ENCODE measurements around the gene MTX1.
"Not testable (repeated sequence)": the region's sequence is repeated elsewhere in the genome, so short reads cannot be mapped to it uniquely, and the experiment has no call there.

The MTX1 gene

GRCh38 chr1:155208541-155209311 lies at the start of gene MTX1:
Gene MTX1 (plus strand): TSS chr1:155208695. CDS start chr1:155208805, 110 bp downstream.
- no peak for FAIRE-seq

GRCh38 chr1:155158991-155159390 lies 49.5 kb upstream of the MTX1 start:
- no peak for FAIRE-seq

GRCh38 chr1:155160128-155160527 lies 48.4 kb upstream of the MTX1 start:
- no peak for FAIRE-seq

- FAIRE-seq: not testable (repeated sequence)
Observed at GRCh38 chr1:155162631-155163030, 45.9 kb upstream of the MTX1 start.

- FAIRE-seq: not testable (repeated sequence)
Observed at GRCh38 chr1:155163785-155164184, 44.7 kb upstream of the MTX1 start.

GRCh38 chr1:155164625-155165024 lies 43.9 kb upstream of the MTX1 start:
- not testable (repeated sequence) for FAIRE-seq

GRCh38 chr1:155166051-155166470 lies 42.4 kb upstream of the MTX1 start:
- no peak for FAIRE-seq

- FAIRE-seq: no peak
Observed at GRCh38 chr1:155166471-155167165, 41.9 kb upstream of the MTX1 start.

- FAIRE-seq: no peak
Observed at GRCh38 chr1:155167166-155168104, 41.1 kb upstream of the MTX1 start.

- not testable (repeated sequence) for FAIRE-seq
Observed at GRCh38 chr1:155168105-155168445, 40.4 kb upstream of the MTX1 start.

- FAIRE-seq: no peak
Observed at GRCh38 chr1:155168456-155169210, 39.9 kb upstream of the MTX1 start.

GRCh38 chr1:155169541-155169940 lies 39.0 kb upstream of the MTX1 start:
- no peak for FAIRE-seq

- FAIRE-seq: no peak
Observed at GRCh38 chr1:155170101-155170785, 38.3 kb upstream of the MTX1 start.

GRCh38 chr1:155170806-155171205 lies 37.7 kb upstream of the MTX1 start:
- no peak for FAIRE-seq

GRCh38 chr1:155171836-155172731 lies 36.4 kb upstream of the MTX1 start:
- no peak for FAIRE-seq

GRCh38 chr1:155172732-155173477 lies 35.6 kb upstream of the MTX1 start, which contains the start of gene KRTCAP2:
Gene KRTCAP2 (minus strand): TSS chr1:155173304. CDS start chr1:155173224, 80 bp downstream.
- no peak for FAIRE-seq

GRCh38 chr1:155173478-155174323 lies 34.8 kb upstream of the MTX1 start, which contains the start of gene TRIM46:
Gene TRIM46 (plus strand): TSS chr1:155173849. CDS start chr1:155173967, 118 bp downstream.
- FAIRE-seq: no peak
